GM12875 (cell line): ENCODE results near the gene SLC4A7.
"Not testable (repeated sequence)": the region's sequence is repeated elsewhere in the genome, so short reads cannot be mapped to it uniquely, and the experiment has no call there.

ENCODE experiments used
- H3K4me3 ChIP-seq: one replicate; pipeline ENCODE4 v1.5.1; 2011; ENCODE audit warnings: low read depth, low read length, control low read depth
- CTCF ChIP-seq: IDR thresholded peaks from 2 replicates; pipeline ENCODE4 v1.5.1; 2011; ENCODE audit warnings: low read depth, mild to moderate bottlenecking, control low read depth, inconsistent platforms, low read length, moderate library complexity, borderline replicate concordance; ENCODE audit not compliant: insufficient read depth

Gene SLC4A7

GRCh38 chr3:27484015-27484844 lies at the start of gene SLC4A7:
Gene SLC4A7 (minus strand): TSS chr3:27484384. CDS start chr3:27484126, 258 bp downstream.
- TF ChIP-seq CTCF = no peak
- peak within 1 kb of the TSS; percentile 84 for H3K4me3 ChIP-seq

DNA sequence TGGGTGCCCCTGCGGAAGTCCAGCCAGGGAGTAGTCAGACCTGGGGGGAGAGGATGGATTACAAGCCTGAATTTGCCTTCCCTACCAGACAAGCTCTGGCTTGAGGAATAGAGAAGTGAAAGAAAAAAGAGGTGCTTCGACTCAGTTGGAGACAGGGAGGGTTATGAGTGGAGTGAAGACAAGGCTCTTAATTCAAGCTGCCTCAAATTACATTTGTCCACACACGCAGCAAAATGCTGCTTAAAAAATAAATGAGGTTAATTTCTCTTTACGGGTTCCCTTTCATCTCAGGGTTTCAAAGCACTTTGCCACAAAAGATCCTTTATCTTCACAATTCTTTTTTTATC lies 49.0 kb upstream of the SLC4A7 start:
- H3K4me3 ChIP-seq = no peak overlapping the region
- no peak for TF ChIP-seq CTCF

- H3K4me3 ChIP-seq = no peak overlapping the region
- no peak for TF ChIP-seq CTCF
Measured at GRCh38 chr3:27532426-27533260, 48.5 kb upstream of the SLC4A7 start.

DNA sequence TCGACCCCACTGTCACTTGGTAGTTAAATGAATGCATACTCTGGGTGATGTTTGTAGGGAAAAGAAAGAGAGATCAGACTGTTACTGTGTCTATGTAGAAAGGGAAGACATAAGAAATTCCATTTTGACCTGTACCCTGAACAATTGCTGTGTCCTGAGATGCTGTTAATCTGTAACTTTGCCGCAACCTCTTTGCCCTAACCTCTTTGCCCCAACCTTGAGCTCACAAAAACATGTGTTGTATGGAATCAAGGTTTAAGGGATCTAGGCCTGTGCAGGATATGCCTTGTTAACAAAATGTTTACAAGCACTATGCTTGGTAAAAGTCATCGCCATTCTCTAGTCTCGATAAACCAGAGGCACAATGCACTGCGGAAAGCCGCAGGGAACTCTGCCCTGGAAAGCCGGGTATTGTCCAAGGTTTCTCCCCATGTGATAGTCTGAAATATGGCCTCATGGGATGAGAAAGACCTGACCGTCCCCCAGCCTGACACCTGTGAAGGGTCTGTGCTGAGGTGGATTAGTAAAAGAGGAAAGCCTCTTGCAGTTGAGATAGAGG lies 47.1 kb upstream of the SLC4A7 start:
- H3K4me3 ChIP-seq = not testable (repeated sequence)

DNA sequence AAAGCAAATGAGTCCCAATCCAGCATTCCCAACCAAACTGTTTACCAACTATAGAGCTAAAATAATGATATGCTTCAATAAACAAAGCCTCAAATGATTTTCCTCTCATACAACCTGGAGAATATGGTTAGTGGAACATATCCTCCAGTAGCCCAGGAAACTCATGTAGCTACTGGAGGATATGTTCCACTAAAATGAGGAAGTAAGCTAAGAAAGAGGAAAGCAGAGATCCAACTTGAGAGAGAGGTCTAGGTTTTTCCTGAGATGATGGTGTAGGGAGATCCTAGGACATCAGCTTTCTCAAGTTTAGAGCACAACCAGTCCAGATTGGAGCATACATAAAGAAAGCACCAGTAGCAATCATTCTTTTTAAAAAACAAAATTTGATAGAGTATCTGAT lies 44.6 kb upstream of the SLC4A7 start:
- no peak for TF ChIP-seq CTCF
- H3K4me3 ChIP-seq = no peak overlapping the region

GRCh38 chr3:27526614-27527315 lies 42.6 kb upstream of the SLC4A7 start:
- no peak for TF ChIP-seq CTCF

GRCh38 chr3:27521872-27522265 lies 37.7 kb upstream of the SLC4A7 start:
- H3K4me3 ChIP-seq = no peak overlapping the region
- no peak for TF ChIP-seq CTCF

More at GRCh38 chr3:27526614-27527315, 42.6 kb upstream of the SLC4A7 start:
- H3K4me3 ChIP-seq = no peak overlapping the region
